Measurements from ENCODE around the gene KAT8. TPM values are rescaled to one million over a fixed set of nuclear protein-coding genes. Genes with fewer than 3 reads are reported as not detected.

The KAT8 gene
- total RNA-seq, result 82.1 and 93.7 TPM in 2 replicates

DNA sequence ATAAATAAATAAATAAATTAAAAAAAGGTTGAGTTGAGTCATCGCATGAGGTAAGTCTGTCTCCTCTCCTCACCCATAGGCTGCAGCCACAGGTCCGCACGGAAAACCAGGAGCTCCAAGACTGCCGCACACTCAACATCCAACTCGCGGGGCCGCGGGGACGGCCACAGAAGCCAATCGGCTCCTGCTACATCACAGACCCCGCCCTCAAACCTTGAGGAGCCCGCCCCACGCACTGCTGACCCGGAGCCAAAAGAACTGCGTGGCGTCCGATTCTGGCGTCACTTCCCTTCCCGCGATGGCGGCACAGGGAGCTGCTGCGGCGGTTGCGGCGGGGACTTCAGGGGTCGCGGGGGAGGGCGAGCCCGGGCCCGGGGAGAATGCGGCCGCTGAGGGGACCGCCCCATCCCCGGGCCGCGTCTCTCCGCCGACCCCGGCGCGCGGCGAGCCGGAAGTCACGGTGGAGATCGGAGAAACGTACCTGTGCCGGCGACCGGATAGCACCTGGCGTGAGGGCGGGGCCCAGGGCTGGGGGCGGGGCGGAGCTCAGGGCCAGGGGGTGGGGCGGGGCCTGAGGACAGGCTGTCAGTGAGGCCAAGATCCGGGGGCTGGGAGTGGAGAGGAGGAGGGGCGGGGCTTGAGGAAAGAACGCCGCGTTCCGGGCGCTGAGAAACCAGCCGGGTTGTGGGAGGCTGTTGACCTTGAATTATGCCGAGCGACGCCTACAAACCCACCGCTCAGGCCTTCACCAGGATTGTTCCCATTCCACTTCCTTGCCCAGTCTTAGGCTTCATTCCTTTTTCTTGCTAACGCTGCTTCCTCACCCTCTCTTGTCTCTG, at the start of gene KAT8:
KAT8 (plus strand) TSS at position 281 of the 839 bp plus-strand sequence; CDS start at position 299, 18 bp downstream.
- no peaks in the 10 kb centered on the region for H3K9me3 Mint-ChIP-seq
- H3K4me1 Mint-ChIP-seq, result peaks cover 22% of the 10 kb centered on the region
- DNase-seq (peak; percentile 92), ATAC-seq (ENCODE audit: low read depth) (peak; percentile 94)
- H3K27me3 Mint-ChIP-seq, result no peaks in the 10 kb centered on the region
- H3K27ac Mint-ChIP-seq, result peak within 1 kb of the TSS; percentile 85
- intact Hi-C loops (cut with micrococcal nuclease), result loop anchor here (1.0 to 10.0 kb wide), 9 partner anchors 23 to 341 kb away; partner anchors contain the start of genes ARMC5, FBXL19, SETD1A and STX4
- TF ChIP-seq, protein P1, sequence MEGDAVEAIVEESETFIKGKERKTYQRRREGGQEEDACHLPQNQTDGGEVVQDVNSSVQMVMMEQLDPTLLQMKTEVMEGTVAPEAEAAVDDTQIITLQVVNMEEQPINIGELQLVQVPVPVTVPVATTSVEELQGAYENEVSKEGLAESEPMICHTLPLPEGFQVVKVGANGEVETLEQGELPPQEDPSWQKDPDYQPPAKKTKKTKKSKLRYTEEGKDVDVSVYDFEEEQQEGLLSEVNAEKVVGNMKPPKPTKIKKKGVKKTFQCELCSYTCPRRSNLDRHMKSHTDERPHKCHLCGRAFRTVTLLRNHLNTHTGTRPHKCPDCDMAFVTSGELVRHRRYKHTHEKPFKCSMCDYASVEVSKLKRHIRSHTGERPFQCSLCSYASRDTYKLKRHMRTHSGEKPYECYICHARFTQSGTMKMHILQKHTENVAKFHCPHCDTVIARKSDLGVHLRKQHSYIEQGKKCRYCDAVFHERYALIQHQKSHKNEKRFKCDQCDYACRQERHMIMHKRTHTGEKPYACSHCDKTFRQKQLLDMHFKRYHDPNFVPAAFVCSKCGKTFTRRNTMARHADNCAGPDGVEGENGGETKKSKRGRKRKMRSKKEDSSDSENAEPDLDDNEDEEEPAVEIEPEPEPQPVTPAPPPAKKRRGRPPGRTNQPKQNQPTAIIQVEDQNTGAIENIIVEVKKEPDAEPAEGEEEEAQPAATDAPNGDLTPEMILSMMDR (IDR thresholded peaks at IDR 0.05), result no peak
- H3K36me3 Mint-ChIP-seq (ENCODE audit: low read depth), result peaks cover 47% of the 10 kb centered on the region
- peak within 1 kb of the TSS; percentile 85 for H3K4me3 Mint-ChIP-seq
- CTCF ChIA-PET, result interaction anchor here (0.8 to 1.4 kb wide), 4 partner anchors 25 to 751 kb away, joined by 3 to 7 read pairs (median 3); partner anchors contain the start of gene HSD3B7
- POLR2A ChIA-PET, result interaction anchor here (0.6 to 4.0 kb wide), 45 partner anchors 9 to 760 kb away, joined by 3 to 98 read pairs (median 5); partner anchors contain the start of genes ARMC5, BCKDK, FBRS and FUS

DNA sequence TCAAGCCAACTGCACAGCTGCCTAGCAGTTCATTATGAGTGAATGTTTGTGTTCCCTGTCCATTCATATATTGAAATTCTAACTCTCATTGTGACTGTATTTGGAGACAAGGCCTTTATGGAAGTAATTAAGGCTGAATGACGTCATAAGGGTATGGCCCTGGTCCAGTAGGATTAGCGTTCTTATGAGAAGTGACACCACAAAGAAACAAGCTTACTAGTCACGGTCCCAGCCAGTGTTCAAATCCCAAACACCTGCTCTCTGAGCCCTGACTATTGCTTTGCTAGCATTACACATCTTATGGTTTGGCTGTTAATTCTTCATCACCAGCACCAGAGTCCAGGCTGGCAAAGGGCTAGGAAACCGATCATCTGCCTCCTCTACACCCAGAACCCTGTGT, 45.6 kb upstream of the KAT8 start:
- POLR2A ChIA-PET, result no interaction called here
- peak overlapping the region; percentile 96 for H3K4me3 Mint-ChIP-seq
- peak overlapping the region; percentile 81 for H3K27ac Mint-ChIP-seq
- H3K4me1 Mint-ChIP-seq, result peaks cover 37% of the 10 kb centered on the region
- TF ChIP-seq, protein P1 (IDR thresholded peaks at IDR 0.05), result no peak
- peaks cover 32% of the 10 kb centered on the region for H3K36me3 Mint-ChIP-seq (ENCODE audit: low read depth)
- no peaks in the 10 kb centered on the region for H3K27me3 Mint-ChIP-seq
- intact Hi-C loops (cut with micrococcal nuclease), result loop anchor here (5.0 kb wide), 1 partner anchor 370 kb away; the partner anchor contains the start of gene ZNF843
- no peaks in the 10 kb centered on the region for H3K9me3 Mint-ChIP-seq
- CTCF ChIA-PET, result interaction anchor here (1.0 kb wide), 1 partner anchor 70 kb away, joined by 3 read pairs; no protein-coding TSS in a partner anchor
- ATAC-seq (ENCODE audit: low read depth) (no peak), DNase-seq (no peak)

DNA sequence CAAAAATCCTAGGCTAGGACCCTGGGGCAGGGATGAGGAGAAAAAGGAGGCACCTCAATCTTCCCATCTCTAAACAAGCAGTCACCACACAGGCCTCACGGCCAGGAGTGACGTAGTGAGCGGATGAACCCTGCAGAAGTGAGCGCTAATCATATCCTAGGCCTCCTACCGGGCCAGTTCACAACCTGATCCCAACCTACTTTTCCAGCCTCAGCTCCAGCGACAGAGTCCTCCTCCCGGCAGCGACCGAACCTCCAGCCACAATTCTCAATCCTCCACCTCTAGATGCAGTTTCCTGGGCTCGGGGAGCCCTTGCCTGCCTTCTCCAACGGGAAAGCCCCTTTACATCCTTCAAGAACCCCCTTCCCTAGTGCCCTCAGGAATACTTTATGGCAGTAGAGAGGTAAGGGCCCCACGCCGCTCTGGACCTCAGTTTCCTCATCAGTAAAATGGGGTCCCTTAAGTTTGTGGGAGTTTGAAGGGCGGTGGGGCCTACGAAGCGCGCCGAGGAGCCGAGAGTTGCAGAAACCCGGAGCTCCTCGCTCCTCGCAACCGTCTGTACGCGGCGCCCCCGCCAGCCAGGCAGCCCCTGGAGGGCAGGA, 44.8 kb upstream of the KAT8 start:
- ChIA-PET POLR2A (interaction anchor here (1.8 to 2.9 kb wide), 8 partner anchors 9 to 107 kb away, joined by 6 to 59 read pairs (median 36); partner anchors contain the start of genes FUS, KAT8, STX4 and VKORC1), CTCF (interaction anchor here (1.9 kb wide), 1 partner anchor 88 kb away, joined by 6 read pairs; the partner anchor contains the start of gene HSD3B7)
- TF ChIP-seq, protein P1 (IDR thresholded peaks at IDR 0.05), result no peak
- Mint-ChIP-seq H3K4me3 (peak overlapping the region; percentile 96), H3K27me3 (no peaks in the 10 kb centered on the region), H3K27ac (peak overlapping the region; percentile 81), H3K4me1 (peaks cover 37% of the 10 kb centered on the region), H3K36me3 (ENCODE audit: low read depth) (peaks cover 39% of the 10 kb centered on the region), H3K9me3 (no peaks in the 10 kb centered on the region)
- no peak for ATAC-seq (ENCODE audit: low read depth)
- DNase-seq, result no peak
- intact Hi-C loops (cut with micrococcal nuclease), result loop anchor here (1.0 to 5.0 kb wide), 2 partner anchors 45 to 370 kb away; partner anchors contain the start of genes KAT8 and ZNF843

DNA sequence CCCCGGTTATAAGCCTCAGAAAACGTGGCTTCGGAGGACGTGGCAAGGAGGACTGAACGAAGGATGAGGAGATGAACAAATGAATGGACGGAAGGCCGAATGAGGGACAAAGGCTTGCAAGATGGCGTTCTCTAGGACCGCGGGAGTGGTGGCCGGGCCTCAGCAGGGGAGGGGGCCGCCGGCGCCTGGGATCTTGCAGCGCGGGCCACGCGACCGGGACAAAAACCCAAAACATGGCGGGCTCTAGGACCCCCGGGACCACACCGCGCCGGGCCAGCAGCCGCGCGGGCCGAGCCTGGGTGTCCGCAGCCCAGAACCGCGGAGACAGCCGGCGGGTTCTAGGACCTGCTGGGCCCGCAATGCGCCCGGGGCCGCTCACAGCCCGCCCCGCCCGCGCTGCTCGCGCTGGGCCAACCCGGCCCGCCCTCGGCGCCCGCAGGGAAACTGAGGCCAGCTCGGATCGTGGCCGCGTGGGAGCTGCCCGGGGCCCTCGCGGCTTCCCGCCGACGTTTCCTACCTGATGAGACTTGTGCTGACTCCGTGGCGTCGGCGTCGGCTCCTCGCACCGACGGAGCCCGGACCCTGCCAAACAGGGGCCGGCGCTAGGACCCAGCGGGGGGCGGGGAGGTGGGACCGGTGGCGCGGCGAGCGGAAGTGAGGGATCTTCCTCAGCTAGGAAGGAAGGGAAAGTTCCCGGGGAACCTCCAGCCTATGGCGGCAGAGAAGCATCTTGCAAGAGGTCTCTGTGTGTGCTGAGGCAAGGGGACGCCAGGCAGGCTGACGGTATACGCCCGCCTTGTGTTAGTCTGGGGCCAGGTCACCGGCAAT, 44.1 kb upstream of the KAT8 start:
- CTCF ChIA-PET, result interaction anchor here (1.0 to 1.9 kb wide), 5 partner anchors 69 to 388 kb away, joined by 3 to 8 read pairs (median 3); partner anchors contain the start of genes HSD3B7 and ZNF843
- Mint-ChIP-seq H3K9me3 (no peaks in the 10 kb centered on the region), H3K4me3 (peak overlapping the region; percentile 96), H3K4me1 (peaks cover 37% of the 10 kb centered on the region), H3K36me3 (ENCODE audit: low read depth) (peaks cover 46% of the 10 kb centered on the region), H3K27me3 (no peaks in the 10 kb centered on the region), H3K27ac (peak overlapping the region; percentile 91)
- ATAC-seq (ENCODE audit: low read depth), result peak; percentile 56
- TF ChIP-seq, protein P1 (IDR thresholded peaks at IDR 0.05), result no peak
- POLR2A ChIA-PET, result interaction anchor here (0.6 to 2.9 kb wide), 34 partner anchors 9 to 1147 kb away, joined by 3 to 59 read pairs (median 5); partner anchors contain the start of genes ARMC5, FBRS, FUS and KAT8
- intact Hi-C loops (cut with micrococcal nuclease), result loop anchor here (1.0 to 5.0 kb wide), 2 partner anchors 44 to 369 kb away; partner anchors contain the start of genes KAT8 and ZNF843
- peak; percentile 85 for DNase-seq
